Right cardiac atrium (tissue), 5 donors: Measurements from ENCODE around the gene MITD1. TPM values are rescaled to one million over a fixed set of nuclear protein-coding genes. Genes with fewer than 3 reads are reported as not detected.
"Not testable (repeated sequence)": the region's sequence is repeated elsewhere in the genome, so short reads cannot be mapped to it uniquely, and the experiment has no call there.

ENCODE experiments used
- ATAC-seq, 2 donors: fragments of 200-7000 bp; cut with Tn5 transposase; one replicate each; pipeline versions ENCODE4 v1.8.0 to v1.9.1; 2020; ENCODE audit warnings: moderate library complexity in 2 of 2, mild to moderate bottlenecking in 1 of 2
- DNase-seq, 3 donors: peaks; one replicate each; pipeline ENCODE4 v3.0.0-alpha.2; 2020
- H3K27ac ChIP-seq: one replicate; pipeline ENCODE4 v1.5.1; 2013; ENCODE audit warnings: mild to moderate bottlenecking, low read length, control low read depth, moderate library complexity
- H3K27me3 ChIP-seq: one replicate; pipeline ENCODE4 v1.6.1; 2013; ENCODE audit not compliant: control insufficient read depth, insufficient read depth
- H3K4me1 ChIP-seq: one replicate; pipeline ENCODE4 v1.6.1; 2013; ENCODE audit warnings: low read length; ENCODE audit not compliant: control insufficient read depth, insufficient read depth
- H3K4me3 ChIP-seq: one replicate; pipeline ENCODE4 v1.5.1; 2013; ENCODE audit warnings: low read length, control low read depth
- H3K9me3 ChIP-seq: one replicate; pipeline ENCODE4 v1.6.1; 2013; ENCODE audit warnings: low read length; ENCODE audit not compliant: control insufficient read depth
- WGBS: extraction: QIAGEN DNeasy Blood & Tissue Kit; methylation state at CpG from one replicate; pipeline ENCODE4 v1.1.7; 2013; 5-methylcytosine and 5-hydroxymethylcytosine counted together
- intact Hi-C, 4 donors: fragments of 100-400 bp; cut with DNase I; formaldehyde crosslinking; loops; one replicate each; pipeline versions ENCODE4 v1.11.0 to v1.14.0; 2022 to 2023
- polyA plus RNA-seq: library from polyadenylated mRNA; stranded (reverse); fragments of 200-250 nt; gene quantifications from one replicate; pipeline ENCODE4 v1.2.3, GENCODE V29; 2013
- total RNA-seq, 4 donors: library from RNA; stranded (reverse); fragmentation: NEBNext Ultra II Directional; extraction: Animal tissue kit (Norgen Biotek cat#: 25700); gene quantifications; one replicate each; pipeline ENCODE4 v1.2.1, GENCODE V29; 2021
- donor health status: healthy with polysubstance abuse.
- donor health status: DM: no; HTN: yes; CAD: no.
- donor health status: DM: no; HTN: no; CAD: no.
- donor health status: DM: no; HTN: yes; CAD: no; lungs with severe emphysema.
- donor health status: DM: yes; HTN: yes; CAD: no.

MITD1 gene
- total and polyA plus RNA-seq, 5 donors: 10.4 to 22.4 (median 12.2) TPM

DNA sequence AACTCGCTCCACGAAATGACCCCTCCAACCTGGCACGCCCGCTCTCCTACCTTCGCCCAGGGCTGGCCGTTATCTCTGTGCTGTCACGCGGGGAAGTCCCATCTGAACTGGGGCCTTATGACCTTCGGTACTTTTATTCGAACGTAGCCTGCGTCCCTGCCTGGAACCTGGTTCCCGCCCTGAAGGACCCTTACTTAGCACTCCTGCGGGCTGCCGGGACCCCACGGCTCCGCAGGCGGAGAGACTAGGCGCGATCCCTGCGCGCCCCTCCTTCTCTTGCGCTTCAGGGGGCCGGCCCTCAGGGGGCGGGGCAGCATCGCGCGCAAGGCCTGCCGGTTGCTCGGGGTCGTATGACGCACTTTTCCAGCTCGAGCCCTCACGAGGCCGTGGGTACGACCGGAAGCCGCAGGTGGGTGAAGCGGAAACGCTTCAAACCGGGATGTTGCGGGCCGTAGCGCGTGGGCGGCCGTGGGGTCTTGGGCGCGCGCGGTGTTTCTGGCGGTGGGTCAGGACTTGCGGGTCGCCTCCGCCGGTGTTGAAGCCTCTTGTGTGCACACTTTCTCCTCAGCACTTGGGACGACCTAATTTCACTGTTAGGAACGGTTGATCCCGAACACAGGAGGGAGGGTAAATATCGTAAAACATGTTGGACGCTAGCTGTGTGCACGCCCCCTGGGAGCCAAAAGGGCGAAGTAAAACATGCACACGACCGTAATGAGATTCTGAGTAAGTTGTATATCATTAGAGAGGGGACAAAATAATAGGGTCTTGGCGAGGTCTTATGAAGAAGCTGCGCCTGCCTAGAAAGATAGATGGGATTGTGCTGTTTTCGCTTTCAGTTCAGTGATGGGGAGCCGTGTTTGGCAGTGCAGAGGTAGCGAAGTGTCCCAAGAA lies 26.0 kb downstream of the MITD1 start, which contains the start of the genes LIPT1 and TSGA10:
LIPT1 (plus strand) TSS at position 325 of the 894 bp plus-strand sequence. CDS start 6,991 bp downstream, outside the sequence.
TSGA10 (minus strand) TSS at position 300 of the 894 bp plus-strand sequence. CDS start 45,503 bp downstream, outside the sequence.
- no peaks in the 10 kb centered on the region for H3K27me3 ChIP-seq
- peak within 1 kb of the TSS; percentile 91 for H3K27ac ChIP-seq
- H3K9me3 ChIP-seq: no peaks in the 10 kb centered on the region
- DNase-seq (peak; percentile 93 to 97 (median 96)), ATAC-seq (peak; percentile 99 to 100)
- peaks cover 4% of the 10 kb centered on the region for H3K4me1 ChIP-seq
- intact Hi-C loops: no loop called here
- under 1% methylated on average over 70 of the region's 70 CpGs for WGBS
- peak within 1 kb of the TSS; percentile 71 for H3K4me3 ChIP-seq

DNA sequence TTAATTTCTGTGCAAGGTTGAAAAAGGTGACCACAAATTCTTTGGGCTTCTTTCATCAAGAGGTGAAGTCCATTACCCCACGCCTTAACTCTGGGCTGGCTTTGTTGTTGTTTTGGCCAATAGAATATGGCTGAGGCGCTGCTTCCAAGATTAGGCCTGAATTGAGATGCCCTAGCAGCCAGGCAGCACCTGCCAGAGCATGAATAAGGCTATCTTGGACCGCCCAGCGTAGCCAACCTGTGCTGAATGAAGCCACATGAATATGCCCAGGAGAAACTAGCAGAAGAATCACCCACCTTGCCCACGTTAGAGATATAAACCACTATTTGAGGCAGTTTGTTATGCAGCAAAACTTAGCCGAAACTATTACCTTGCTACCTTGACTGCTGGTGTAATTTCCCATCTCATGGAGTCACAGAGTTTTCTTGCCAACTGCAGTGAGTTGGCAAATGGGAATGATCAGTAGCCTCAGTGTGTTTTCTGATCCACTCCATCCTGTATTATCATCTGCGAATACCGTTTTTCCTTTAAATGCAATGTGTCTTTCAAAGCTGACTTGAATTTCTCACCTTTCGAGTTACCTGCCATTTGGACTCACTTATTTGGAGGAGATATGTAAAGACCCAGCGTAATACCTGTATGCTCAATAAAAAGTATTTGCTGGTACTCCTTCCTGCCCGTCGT lies 26.8 kb downstream of the MITD1 start:
- no peaks in the 10 kb centered on the region for H3K27me3 ChIP-seq
- intact Hi-C loops: no loop called here
- no peak for ATAC-seq
- peaks cover 4% of the 10 kb centered on the region for H3K4me1 ChIP-seq
- 49% methylated on average over 12 of the region's 12 CpGs for WGBS
- peak overlapping the region; percentile 91 for H3K27ac ChIP-seq
- DNase-seq: no peak
- no peaks in the 10 kb centered on the region for H3K9me3 ChIP-seq
- peak overlapping the region; percentile 71 for H3K4me3 ChIP-seq

DNA sequence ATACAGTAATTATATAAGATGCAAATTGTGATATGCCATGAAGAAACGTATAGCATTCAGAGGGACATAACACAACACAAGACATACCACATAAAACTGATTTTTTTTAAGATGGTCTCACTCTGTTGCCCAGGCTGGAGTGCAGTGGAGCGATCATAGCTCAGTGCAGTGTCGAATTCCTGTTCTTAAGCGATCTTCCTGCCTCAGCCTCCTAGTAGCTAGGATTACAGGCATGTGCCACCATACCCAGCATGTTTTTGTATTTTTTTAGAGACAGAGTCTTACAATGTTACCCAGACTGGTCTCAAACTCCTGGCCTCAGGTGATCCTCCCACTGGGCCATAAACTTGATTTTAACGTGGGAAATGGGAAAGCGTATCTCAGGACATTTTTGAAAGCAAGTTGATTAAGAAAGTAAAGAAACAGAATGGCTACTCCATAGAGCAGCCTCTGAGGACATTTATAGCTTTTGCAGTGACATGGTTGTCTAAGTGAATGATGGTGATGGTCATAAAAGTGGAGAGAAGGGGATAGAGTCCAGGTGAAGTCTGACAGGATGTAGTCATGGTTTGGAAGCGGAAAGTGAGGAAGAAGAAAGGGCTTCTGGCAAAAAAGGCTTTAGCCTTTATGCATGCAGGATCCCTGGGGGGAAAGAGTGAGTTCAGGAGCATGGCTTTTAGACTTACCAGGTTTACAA lies 28.5 kb downstream of the MITD1 start:
- no peak for ATAC-seq
- Histone ChIP-seq H3K27me3 (no peaks in the 10 kb centered on the region), H3K27ac (no peak overlapping the region), H3K4me1 (peaks cover 4% of the 10 kb centered on the region), H3K4me3 (no peak overlapping the region), H3K9me3 (no peaks in the 10 kb centered on the region)
- intact Hi-C loops: no loop called here
- 90% methylated on average over 7 of the region's 7 CpGs for whole genome bisulfite sequencing
- no peak for DNase-seq

DNA sequence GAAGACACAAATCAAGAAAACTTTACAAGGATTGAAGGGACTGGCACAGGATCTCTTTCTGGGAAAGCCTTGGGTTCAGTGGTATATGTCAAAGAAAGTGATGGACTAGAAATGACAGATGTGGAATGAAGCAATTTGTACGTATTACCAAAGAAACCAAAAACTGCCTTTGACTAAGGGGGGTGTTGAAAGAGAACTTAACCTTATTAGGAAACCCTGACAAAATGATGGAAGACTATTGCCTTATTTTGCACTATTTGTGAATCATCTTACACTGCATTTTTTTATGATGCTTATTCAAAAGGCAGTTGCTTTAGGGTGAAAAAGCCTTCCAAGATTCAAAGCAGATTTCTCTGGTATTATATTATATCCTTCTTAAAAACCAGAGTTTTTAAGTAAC lies 30.2 kb downstream of the MITD1 start:
- WGBS: 78% methylated on average over 1 of the region's 1 CpG
- no peak for DNase-seq
- intact Hi-C loops: no loop called here
- Histone ChIP-seq H3K4me1 (peaks cover 4% of the 10 kb centered on the region), H3K27me3 (no peaks in the 10 kb centered on the region), H3K9me3 (no peaks in the 10 kb centered on the region), H3K27ac (no peak overlapping the region), H3K4me3 (no peak overlapping the region)
- ATAC-seq: no peak

DNA sequence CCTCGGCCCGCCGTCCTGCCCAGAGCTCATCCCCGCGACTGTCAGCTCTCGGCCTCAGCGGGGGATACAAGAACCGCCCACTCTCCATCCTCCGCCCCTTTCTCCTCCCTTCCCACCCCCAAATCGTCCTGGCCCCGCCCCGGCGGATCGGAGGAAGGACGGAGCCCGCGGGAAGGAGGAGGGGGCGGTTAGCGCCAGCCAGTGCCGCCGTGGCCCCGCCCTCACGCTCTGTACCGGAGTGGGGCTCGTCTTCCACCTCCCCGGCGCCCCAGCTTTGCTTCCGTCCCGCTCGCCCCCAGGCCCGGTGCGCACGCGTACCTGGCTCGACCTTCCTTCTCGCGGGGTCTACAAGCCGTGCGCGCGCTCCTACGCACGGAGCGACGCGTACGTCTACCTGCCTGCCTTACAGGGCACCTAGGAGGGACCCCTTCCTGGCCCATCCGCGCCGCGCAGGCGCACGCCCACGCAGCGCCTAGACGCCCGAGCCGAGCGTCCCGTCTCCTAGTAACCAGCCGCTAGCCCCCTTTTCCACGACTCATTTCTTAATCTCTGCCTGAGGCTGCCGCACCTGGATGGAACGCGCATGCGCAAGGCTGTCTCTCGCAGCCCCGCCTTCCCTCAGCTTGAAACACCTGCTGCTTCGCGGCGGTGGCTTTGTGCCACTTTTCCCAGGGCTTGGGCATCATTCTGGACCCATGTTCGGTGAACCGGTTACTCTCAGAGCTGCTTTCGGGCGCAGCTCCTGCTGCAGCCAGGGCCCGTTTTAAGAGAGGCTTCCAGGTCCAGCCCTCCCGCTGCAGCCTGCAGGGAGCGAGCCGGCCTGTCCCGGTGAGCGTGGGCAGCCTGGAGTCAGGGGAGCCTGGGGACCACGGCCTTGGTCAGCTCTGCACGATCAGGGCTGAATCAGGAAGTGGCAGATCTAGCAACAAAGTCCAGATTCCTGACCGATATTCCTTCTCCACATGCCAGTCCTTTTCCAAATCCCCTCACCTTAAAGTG lies 39.4 kb downstream of the MITD1 start, which contains the start of gene C2orf15:
C2orf15 (plus strand) TSS at position 598 of the 999 bp plus-strand sequence. CDS start 8,852 bp downstream, outside the sequence.
- Histone ChIP-seq H3K4me3 (peak within 1 kb of the TSS; percentile 72), H3K27ac (peak within 1 kb of the TSS; percentile 58), H3K27me3 (no peaks in the 10 kb centered on the region), H3K4me1 (no peaks in the 10 kb centered on the region), H3K9me3 (no peaks in the 10 kb centered on the region)
- intact Hi-C loops: loop anchor here in 1 of 4 donors (2.0 kb wide), 1 partner anchor 25 kb away; no protein-coding TSS in a partner anchor
- DNase-seq (peak; percentile 93 to 97 (median 97)), ATAC-seq (peak; percentile 99)
- WGBS: under 1% methylated on average over 82 of the region's 84 CpGs

DNA sequence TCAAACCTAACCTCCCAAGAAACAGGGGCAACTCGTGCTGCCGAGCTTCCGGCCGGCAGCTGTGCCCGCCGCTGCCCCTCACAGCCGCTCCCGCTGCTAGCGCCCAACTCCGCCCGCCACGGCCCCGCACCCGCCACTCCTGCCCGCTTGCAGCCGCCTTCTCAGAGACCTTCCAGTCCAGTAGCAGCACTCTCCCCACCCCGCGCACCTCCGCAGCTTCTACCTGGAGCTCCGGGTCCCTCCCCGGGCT lies 40.1 kb downstream of the MITD1 start:
- intact Hi-C loops: no loop called here

DNA sequence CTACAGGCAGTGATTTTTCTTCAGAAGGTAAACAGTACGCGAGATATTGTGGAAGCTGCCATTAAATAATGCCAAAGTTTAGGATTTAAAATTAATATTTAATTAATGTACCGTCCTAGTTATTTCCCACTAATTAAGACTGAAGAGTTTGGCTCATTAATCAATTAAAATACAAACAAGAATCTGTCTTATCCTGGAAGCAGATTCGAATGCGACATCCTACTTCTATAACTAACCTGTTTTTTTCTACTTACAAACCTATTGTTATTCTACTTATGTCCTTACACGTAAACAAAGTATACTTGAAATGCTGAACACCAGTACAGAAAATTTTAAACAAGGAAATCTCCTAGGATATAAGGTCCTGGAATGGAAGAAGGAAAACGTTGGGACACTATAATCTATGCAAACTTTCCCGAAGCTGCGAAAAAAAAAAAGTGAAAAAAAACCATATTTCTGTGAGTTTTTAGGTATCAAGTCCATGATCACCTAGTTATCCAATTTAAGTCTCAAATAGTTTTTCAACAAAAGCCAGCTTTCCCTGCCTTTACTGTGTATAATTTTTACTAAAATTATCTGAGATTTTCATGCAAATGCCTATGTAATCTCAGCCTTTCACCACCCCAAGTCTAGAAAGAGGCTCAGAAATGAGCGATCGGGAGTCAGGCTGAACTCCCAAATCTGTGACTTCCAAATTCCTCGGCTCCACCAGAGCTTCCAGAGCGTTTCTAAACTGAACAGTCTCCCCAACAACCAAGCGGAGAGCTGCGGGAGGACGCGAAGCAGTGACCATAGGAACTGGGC lies 40.6 kb downstream of the MITD1 start:
- DNase-seq: no peak
- no peaks in the 10 kb centered on the region for H3K27me3 ChIP-seq
- peak overlapping the region; percentile 21 for H3K27ac ChIP-seq
- ATAC-seq: no peak
- no peaks in the 10 kb centered on the region for H3K9me3 ChIP-seq
- intact Hi-C loops: no loop called here
- H3K4me3 ChIP-seq: peak overlapping the region; percentile 72
- no peaks in the 10 kb centered on the region for H3K4me1 ChIP-seq
- WGBS: 26% methylated on average over 17 of the region's 17 CpGs

More for the DNA sequence above, 40.1 kb downstream of the MITD1 start:
- Histone ChIP-seq H3K4me1 (no peaks in the 10 kb centered on the region), H3K4me3 (peak overlapping the region; percentile 72), H3K9me3 (no peaks in the 10 kb centered on the region), H3K27me3 (no peaks in the 10 kb centered on the region), H3K27ac (peak overlapping the region; percentile 21)
- ATAC-seq (peak; percentile 69 to 73), DNase-seq (no peak)
- under 1% methylated on average over 21 of the region's 21 CpGs for WGBS

DNA sequence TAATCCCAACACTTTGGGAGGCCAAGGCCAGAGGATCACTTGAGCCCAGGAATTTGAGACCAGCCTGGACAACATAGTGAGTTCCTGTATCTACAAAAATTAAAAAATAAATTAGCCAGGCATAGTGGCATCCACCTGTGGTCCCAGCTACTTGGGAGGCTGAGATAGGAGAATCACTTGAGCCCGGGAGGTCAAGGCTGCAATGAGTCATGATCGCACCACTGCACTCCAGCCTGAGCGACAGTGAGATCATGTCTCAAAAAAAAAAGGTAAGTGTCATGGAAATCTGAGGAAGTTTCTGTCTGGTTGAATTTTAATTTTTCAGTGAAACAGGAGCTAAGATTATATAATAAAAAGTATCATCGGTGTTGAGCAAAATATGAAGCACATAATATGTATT lies 41.9 kb downstream of the MITD1 start:
- H3K27ac ChIP-seq: no peak overlapping the region
- H3K27me3 ChIP-seq: no peaks in the 10 kb centered on the region
- intact Hi-C loops: no loop called here
- ATAC-seq: no peak
- 96% methylated on average over 4 of the region's 4 CpGs for WGBS
- H3K4me3 ChIP-seq: no peak overlapping the region
- H3K4me1 ChIP-seq: no peaks in the 10 kb centered on the region
- no peak for DNase-seq
- H3K9me3 ChIP-seq: no peaks in the 10 kb centered on the region

DNA sequence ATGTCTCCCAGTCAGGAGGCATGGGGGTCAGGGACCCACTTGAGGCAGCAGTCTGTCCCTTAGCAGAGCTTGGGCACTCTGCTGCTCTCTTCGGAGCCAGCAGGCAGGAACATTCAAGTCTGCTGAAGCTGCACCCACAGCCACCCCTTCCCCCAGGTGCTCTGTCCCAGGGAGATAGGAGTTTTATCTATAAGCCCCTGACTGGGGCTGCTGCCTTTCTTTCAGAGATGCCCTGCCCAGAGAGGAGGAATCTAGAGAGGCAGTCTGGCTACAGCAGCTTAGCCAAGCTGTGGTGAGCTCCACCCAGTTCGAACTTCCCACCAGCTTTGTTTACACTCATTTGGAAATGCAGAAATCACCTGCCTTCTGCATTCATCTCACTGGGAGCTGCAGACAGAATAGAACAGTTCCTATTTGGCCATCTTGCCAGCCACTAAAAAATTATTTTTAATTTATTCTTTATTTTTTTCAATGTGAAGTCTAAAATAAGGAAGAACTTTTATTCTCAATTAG lies 45.8 kb downstream of the MITD1 start:
- H3K9me3 ChIP-seq, H3K4me1 ChIP-seq, H3K27me3 ChIP-seq, ATAC-seq, intact Hi-C loops, DNase-seq, H3K4me3 ChIP-seq, H3K27ac ChIP-seq: not testable (repeated sequence)
- WGBS: 96% methylated on average over 2 of the region's 2 CpGs
